ENCODE measurements around the gene GMCL2. TPM values are rescaled to one million over a fixed set of nuclear protein-coding genes. Genes with fewer than 3 reads are reported as not detected.

The GMCL2 gene, protein sequence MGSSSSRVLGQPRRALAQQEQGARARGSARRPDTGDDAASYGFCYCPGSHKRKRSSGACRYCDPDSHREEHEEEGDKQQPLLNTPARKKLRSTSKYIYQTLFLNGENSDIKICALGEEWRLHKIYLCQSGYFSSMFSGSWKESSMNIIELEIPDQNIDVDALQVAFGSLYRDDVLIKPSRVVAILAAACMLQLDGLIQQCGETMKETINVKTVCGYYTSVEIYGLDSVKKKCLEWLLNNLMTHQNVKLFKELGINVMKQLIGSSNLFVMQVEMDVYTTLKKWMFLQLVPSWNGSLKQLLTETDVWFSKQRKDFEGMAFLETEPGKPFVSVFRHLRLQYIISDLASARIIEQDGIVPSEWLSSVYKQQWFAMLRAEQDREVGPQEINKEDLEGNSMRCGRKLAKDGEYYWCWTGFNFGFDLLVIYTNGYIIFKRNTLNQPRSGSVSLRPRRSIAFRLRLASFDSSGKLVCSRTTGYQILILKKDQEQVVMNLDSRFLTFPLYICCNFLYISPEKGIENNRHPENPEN
- not detected for total RNA-seq
- long read RNA-seq = 0 reads

DNA sequence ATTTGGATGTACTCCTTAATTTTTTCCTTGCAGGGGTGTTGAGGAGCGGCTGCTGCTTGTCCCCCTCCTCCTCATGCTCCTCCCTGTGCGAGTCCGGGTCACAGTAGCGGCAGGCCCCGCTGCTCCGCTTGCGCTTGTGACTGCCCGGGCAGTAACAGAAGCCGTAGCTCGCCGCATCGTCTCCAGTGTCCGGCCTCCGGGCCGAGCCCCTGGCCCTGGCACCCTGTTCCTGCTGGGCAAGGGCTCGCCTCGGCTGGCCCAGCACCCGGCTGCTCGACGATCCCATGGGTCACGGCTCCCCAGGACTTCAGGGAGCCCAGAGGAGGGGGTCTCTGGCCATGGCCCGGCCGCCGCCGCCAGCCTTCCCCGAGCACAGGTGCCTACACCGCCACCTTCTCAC is at the start of gene GMCL2:
Gene GMCL2 (minus strand): TSS at position 358 of the 400 bp plus-strand sequence. CDS start 72 bp downstream, at position 286.
- no peak for ATAC-seq
- H3K9me3 ChIP-seq = no peaks in the 10 kb centered on the region
- TF ChIP-seq, protein P1, sequence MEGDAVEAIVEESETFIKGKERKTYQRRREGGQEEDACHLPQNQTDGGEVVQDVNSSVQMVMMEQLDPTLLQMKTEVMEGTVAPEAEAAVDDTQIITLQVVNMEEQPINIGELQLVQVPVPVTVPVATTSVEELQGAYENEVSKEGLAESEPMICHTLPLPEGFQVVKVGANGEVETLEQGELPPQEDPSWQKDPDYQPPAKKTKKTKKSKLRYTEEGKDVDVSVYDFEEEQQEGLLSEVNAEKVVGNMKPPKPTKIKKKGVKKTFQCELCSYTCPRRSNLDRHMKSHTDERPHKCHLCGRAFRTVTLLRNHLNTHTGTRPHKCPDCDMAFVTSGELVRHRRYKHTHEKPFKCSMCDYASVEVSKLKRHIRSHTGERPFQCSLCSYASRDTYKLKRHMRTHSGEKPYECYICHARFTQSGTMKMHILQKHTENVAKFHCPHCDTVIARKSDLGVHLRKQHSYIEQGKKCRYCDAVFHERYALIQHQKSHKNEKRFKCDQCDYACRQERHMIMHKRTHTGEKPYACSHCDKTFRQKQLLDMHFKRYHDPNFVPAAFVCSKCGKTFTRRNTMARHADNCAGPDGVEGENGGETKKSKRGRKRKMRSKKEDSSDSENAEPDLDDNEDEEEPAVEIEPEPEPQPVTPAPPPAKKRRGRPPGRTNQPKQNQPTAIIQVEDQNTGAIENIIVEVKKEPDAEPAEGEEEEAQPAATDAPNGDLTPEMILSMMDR (IDR thresholded peaks at IDR 0.05) = no peak
- H3K36me3 ChIP-seq = no peaks in the 10 kb centered on the region
- intact Hi-C loops (cut with DNase I) = no loop called here
- H3K4me1 ChIP-seq = no peaks in the 10 kb centered on the region
- no peak for DNase-seq
- H3K27me3 ChIP-seq = no peaks in the 10 kb centered on the region
- no peak within 1 kb of the TSS for H3K4me3 ChIP-seq
- H3K27ac ChIP-seq = no peak within 1 kb of the TSS

DNA sequence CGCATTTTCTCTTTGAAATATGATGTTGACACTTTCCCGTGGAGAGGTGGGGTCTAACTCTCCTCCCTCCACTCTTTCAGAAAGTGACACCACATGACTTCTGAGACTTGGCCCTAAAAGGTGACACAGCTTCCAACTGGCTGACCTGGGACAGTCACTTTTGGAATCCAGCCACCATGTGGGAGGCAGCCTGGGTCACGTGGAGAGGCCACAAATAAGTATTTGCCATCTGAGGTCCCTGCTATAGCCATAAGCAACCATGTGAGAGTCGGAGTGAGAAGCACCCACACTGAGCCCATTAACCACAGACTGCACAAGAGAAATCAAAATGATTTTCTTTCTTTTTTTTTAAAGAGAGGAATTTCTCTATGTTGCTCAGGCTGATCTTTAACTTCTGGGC is 49.5 kb upstream of the GMCL2 start:
- Histone ChIP-seq H3K4me1 (peaks cover 59% of the 10 kb centered on the region), H3K27ac (peak overlapping the region; percentile 30), H3K36me3 (no peaks in the 10 kb centered on the region), H3K27me3 (no peaks in the 10 kb centered on the region), H3K9me3 (no peaks in the 10 kb centered on the region), H3K4me3 (no peak overlapping the region)
- DNase-seq = peak; percentile 79
- TF ChIP-seq, protein P1 (IDR thresholded peaks at IDR 0.05) = no peak
- intact Hi-C loops (cut with DNase I) = no loop called here
- peak; percentile 19 for ATAC-seq

DNA sequence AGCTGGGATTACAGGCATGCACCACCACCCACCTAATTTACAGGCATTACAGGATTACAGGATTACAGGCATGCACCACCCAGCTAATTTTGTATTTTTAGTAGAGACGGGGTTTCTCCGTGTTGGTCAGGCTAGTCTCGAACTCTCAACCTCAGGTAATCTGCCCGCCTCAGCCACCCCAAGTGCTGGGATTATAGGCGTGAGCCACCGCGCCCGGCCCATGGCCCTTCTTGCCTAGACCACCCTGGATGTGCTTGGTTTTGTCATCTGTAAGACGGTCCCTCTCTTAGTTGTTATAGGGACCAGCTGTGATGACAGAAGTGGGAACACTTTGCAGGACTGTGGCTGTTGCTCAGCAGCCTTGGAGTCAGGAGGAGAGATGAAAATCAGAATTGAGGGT is 49.0 kb upstream of the GMCL2 start:
- intact Hi-C loops (cut with DNase I) = no loop called here
- H3K4me3 ChIP-seq = no peak overlapping the region
- TF ChIP-seq, protein P1 (IDR thresholded peaks at IDR 0.05) = no peak
- H3K27ac ChIP-seq = peak overlapping the region; percentile 30
- DNase-seq = no peak
- no peaks in the 10 kb centered on the region for H3K9me3 ChIP-seq
- H3K36me3 ChIP-seq = peaks cover 3% of the 10 kb centered on the region
- H3K27me3 ChIP-seq = no peaks in the 10 kb centered on the region
- no peak for ATAC-seq
- peaks cover 63% of the 10 kb centered on the region for H3K4me1 ChIP-seq

DNA sequence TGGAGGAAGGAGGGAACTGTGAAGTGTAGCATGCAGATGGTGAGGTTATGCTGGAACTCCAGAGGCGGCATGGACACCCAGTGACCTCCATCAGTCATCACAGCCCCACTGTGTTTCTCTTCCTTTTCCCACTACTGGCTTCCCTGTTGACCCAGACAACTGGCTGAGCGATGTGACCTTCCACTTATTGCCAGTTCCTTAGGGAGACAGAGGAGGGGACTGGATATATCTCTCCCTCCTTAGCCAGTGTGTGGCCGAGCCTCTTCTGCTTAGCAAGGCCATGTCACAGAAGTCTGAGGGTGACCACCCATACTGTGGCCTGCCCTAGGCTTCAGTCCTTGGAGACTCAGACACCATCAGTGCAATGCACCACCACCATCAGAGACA is 48.4 kb upstream of the GMCL2 start:
- ATAC-seq (no peak), DNase-seq (no peak)
- peaks cover 64% of the 10 kb centered on the region for H3K4me1 ChIP-seq
- H3K9me3 ChIP-seq = no peaks in the 10 kb centered on the region
- H3K27me3 ChIP-seq = no peaks in the 10 kb centered on the region
- no peak overlapping the region for H3K4me3 ChIP-seq
- TF ChIP-seq, protein P1 (IDR thresholded peaks at IDR 0.05) = no peak
- H3K36me3 ChIP-seq = peaks cover 8% of the 10 kb centered on the region
- H3K27ac ChIP-seq = no peak overlapping the region
- intact Hi-C loops (cut with DNase I) = no loop called here

DNA sequence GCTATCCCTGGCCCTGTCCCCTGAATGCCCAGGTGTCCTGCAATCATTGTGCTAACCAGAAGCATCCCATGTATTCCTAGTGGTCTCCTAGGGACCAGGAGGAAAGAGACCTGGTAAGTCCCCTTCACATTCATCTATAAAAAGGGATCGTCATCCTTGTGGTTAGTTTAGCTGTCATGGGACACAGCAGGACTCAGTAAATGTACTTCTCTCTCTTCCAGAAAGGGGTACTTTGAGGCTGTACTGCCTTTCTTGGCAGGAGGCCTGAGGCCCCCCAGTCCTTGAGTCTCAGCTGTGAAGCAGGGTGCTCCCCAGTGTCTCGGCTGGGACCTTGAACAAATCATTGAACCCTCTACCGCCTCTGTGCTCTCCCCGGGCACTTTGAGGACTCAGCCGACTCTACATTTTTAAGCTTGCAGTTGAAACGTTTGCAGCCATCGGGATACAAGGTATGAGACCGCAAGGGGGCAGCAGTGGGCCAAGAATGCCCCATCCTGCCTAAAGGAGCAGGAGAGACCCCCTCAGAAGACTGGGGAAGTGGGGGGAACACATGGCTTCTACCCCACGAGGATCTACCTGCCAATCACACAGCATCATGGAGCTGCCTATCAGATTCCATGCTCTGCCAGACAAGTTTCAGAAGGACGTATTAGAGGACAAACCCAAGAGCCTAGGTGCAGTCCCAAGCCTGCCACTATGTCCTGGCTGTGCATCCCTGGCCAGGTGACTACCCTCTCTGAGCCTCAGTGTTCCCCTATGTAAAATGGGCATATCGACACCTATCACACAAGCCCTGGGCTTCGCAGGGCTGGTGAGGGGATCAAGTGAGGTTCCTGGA is 47.8 kb upstream of the GMCL2 start:
- intact Hi-C loops (cut with DNase I) = no loop called here
- Histone ChIP-seq H3K4me1 (peaks cover 64% of the 10 kb centered on the region), H3K27ac (no peak overlapping the region), H3K27me3 (no peaks in the 10 kb centered on the region), H3K9me3 (no peaks in the 10 kb centered on the region), H3K4me3 (no peak overlapping the region), H3K36me3 (peaks cover 14% of the 10 kb centered on the region)
- TF ChIP-seq, protein P1 (IDR thresholded peaks at IDR 0.05) = peak; percentile 78
- DNase-seq (peak; percentile 84), ATAC-seq (peak; percentile 15)

All from upper lobe of right lung (tissue), 1 donor.